K562 (cell line): ENCODE data around the gene RARRES2. TPM values are rescaled to one million over a fixed set of nuclear protein-coding genes. Genes with fewer than 3 reads are reported as not detected.

Source experiments
- EHMT2 ChIP-seq: fragments of 450-650 bp; IDR thresholded peaks from 2 replicates; pipeline ENCODE4 v1.6.1; 2018; ENCODE audit warnings: antibody characterized with exemption
- GATAD2B ChIP-seq: fragments of 450-650 bp; IDR thresholded peaks from 2 replicates; pipeline ENCODE4 v1.6.1; 2017; ENCODE audit warnings: mild to moderate bottlenecking, borderline replicate concordance
- MCM3 ChIP-seq: fragments of 450-650 bp; IDR thresholded peaks from 2 replicates; pipeline ENCODE4 v1.6.1; 2016
- NONO ChIP-seq, 2 experiments: fragments of 200-400 bp in 1 of 2; fragments of 450-650 bp in 1 of 2; formaldehyde crosslinking in 1 of 2; IDR thresholded peaks; 2 replicates each; pipeline ENCODE4 v1.6.1; 2017; ENCODE audit warnings: low read depth in 2 of 2, mild to moderate bottlenecking in 2 of 2, moderate library complexity in 2 of 2, low read length in 1 of 2
- RBM22 ChIP-seq: fragments of 200-400 bp; formaldehyde crosslinking; IDR thresholded peaks from 2 replicates; pipeline ENCODE4 v1.6.1; 2018; ENCODE audit warnings: low read length, low read depth; ENCODE audit not compliant: poor library complexity, severe bottlenecking
- SAP30 ChIP-seq: fragments of 200-600 bp; sonication (generic); IDR thresholded peaks from 2 replicates; pipeline ENCODE4 v1.6.1; 2012; ENCODE audit warnings: borderline replicate concordance, low read depth, mild to moderate bottlenecking, moderate library complexity, low read length, control low read depth, inconsistent platforms; ENCODE audit not compliant: insufficient read depth, poor library complexity, severe bottlenecking
- SIX5 ChIP-seq, 2 experiments: IDR thresholded peaks; 2 replicates each; pipeline ENCODE4 v1.6.1; 2011; ENCODE audit warnings: low read length in 2 of 2, borderline replicate concordance in 1 of 2, low read depth in 1 of 2, mild to moderate bottlenecking in 1 of 2, moderate library complexity in 1 of 2; ENCODE audit not compliant: insufficient read depth in 1 of 2
- SPI1 ChIP-seq: IDR thresholded peaks from 2 replicates; pipeline ENCODE4 v1.6.1; 2011; ENCODE audit warnings: low read depth, low read length, control low read depth, borderline replicate concordance
- SREBF1 ChIP-seq: fragments of 150-350 bp; IDR thresholded peaks from 2 replicates; pipeline ENCODE4 v1.6.1; 2014; ENCODE audit warnings: antibody characterized with exemption, low read depth, low read length, borderline replicate concordance
- TBP ChIP-seq: optimal IDR thresholded peaks from 2 replicates; pipeline ENCODE3; 2011; ENCODE audit warnings: low read depth, low read length, improper control_type of control experiment
- TEAD4 ChIP-seq, 2 experiments: sonication (generic) in 1 of 2; formaldehyde crosslinking in 1 of 2; IDR thresholded peaks; 2 replicates each; pipeline versions ENCODE4 v1.6.1 to v1.8.0; 2012 to 2022; ENCODE audit warnings: borderline replicate concordance in 1 of 2, inconsistent platforms in 1 of 2, low read length in 1 of 2, mild to moderate bottlenecking in 1 of 2, missing genetic modification reagents in 1 of 2
- ZNF263 ChIP-seq: sonication (generic); formaldehyde crosslinking; IDR thresholded peaks from 2 replicates; pipeline ENCODE4 v1.8.0; 2022; ENCODE audit warnings: mild to moderate bottlenecking, missing genetic modification reagents, borderline replicate concordance
- ZNF583 ChIP-seq: fragments of 250-450 bp; sonication (Bioruptor Pico); IDR thresholded peaks from 2 replicates; pipeline ENCODE4 v1.4.0; 2020
- ZNF766 ChIP-seq: fragments of 200-800 bp; sonication (Bioruptor generic); conservative IDR thresholded peaks from 2 replicates; pipeline ENCODE4 v1.6.1; 2016; ENCODE audit warnings: missing genetic modification characterization, missing compliant biosample characterization
- polyA plus RNA-seq, 8 experiments: library from polyadenylated mRNA; depleted of rRNA in 4 of 8; stranded (reverse) in 5 of 8; unstranded in 3 of 8; fragments of >200 nt; fragmentation: Nextera tagmentation in 2 of 8; fragmentation: Illumina TruSeq in 1 of 8; extraction: Ambion mirVana in 2 of 8; extraction: Trizol in 1 of 8; gene quantifications; 2 replicates each; pipeline versions ENCODE4 v1.2.1 to v1.2.3, GENCODE V29; 2011 to 2014; ENCODE audit warnings: inconsistent platforms in 1 of 8, missing spikeins in 1 of 8
- total RNA-seq, 7 experiments: library from RNA; depleted of rRNA in 6 of 7; stranded (reverse); fragments of >200 nt in 6 of 7; fragmentation: Illumina TruSeq in 2 of 7; extraction: Trizol in 2 of 7; gene quantifications; 2 replicates each; pipeline versions ENCODE4 v1.2.1 to v1.2.3, GENCODE V29; 2011 to 2021; ENCODE audit warnings: low replicate concordance in 1 of 7
- TF ChIP-seq, protein P1 (sequence below): fragments of 450-650 bp; IDR thresholded peaks from 2 replicates; pipeline ENCODE4 v1.7.0; 2016; ENCODE audit warnings: borderline replicate concordance
- TF ChIP-seq, protein P2 (sequence below): fragments of 250-450 bp; sonication (Bioruptor Pico); IDR thresholded peaks from 2 replicates; pipeline ENCODE4 v1.4.0; 2020; ENCODE audit warnings: mild to moderate bottlenecking, moderate library complexity
- TF ChIP-seq, protein P3 (sequence below): sonication (generic); formaldehyde crosslinking; IDR thresholded peaks from 2 replicates; pipeline ENCODE4 v1.8.0; 2022; ENCODE audit warnings: mild to moderate bottlenecking, missing genetic modification reagents
- TF ChIP-seq, protein P4 (sequence below): sonication (generic); formaldehyde crosslinking; IDR thresholded peaks from 2 replicates; pipeline ENCODE4 v1.8.0; 2022; ENCODE audit warnings: missing genetic modification reagents, mild to moderate bottlenecking, borderline replicate concordance
- TF ChIP-seq, protein P5 (sequence below): fragments of 450-650 bp; IDR thresholded peaks from 2 replicates; pipeline ENCODE4 v1.6.1; 2016

Gene RARRES2
- total and polyA plus RNA-seq, 9 of the 15 experiments (the other 6 are each of a cell fraction or from before 2014, with no cell fraction given) = 0.11 to 1.7 (median 0.23) TPM; not detected in 6

DNA sequence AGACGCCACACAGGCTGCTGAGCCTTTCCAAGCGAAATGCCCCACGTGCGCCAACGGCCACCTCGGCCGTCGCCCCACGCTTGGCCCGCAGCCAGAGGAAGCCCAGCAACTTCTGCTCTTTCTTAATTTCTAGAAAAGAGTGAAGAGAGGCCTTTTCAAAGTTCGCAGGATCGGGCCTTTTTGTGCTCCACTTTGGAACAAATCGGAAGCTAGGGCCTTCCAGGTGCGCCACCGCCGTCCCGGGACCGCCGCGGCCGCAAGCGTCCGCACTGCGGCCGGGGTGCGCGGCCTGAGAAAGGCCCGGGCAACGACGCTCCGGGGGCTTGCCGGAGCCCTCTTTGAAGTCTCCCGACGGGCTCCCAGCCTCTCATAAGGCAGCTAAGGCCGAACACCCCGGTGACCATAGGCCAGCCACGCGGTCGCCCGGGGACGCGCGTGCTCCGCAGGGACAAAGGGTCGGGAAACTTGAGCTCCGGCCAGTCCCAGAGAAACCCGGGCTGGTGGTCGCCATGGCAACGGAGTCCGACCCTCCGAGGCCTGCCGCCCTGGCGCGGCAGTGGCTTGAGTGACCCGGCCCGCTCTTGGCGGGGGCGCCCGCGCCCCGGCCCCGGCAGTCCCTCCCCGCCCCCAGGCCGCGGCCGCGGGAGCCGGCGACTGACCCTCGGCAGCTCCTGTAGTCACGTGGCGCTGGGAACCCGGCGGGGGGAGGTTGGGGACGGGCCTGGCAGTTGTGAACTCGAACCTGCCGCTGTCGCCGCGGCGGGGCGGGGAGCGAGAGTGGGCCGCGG lies 26.9 kb upstream of the RARRES2 start, which contains the start of gene REPIN1 (continued):
- TF ChIP-seq, protein P1, sequence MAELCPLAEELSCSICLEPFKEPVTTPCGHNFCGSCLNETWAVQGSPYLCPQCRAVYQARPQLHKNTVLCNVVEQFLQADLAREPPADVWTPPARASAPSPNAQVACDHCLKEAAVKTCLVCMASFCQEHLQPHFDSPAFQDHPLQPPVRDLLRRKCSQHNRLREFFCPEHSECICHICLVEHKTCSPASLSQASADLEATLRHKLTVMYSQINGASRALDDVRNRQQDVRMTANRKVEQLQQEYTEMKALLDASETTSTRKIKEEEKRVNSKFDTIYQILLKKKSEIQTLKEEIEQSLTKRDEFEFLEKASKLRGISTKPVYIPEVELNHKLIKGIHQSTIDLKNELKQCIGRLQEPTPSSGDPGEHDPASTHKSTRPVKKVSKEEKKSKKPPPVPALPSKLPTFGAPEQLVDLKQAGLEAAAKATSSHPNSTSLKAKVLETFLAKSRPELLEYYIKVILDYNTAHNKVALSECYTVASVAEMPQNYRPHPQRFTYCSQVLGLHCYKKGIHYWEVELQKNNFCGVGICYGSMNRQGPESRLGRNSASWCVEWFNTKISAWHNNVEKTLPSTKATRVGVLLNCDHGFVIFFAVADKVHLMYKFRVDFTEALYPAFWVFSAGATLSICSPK = no peak
- TF ChIP-seq SREBF1 = no peak
- peak; percentile 5 for TF ChIP-seq TEAD4 (IDR thresholded peaks at IDR 0.05; ENCODE audit: low read length)
- no peak for TF ChIP-seq TEAD4 (CRISPR knock-in tag; IDR thresholded peaks at IDR 0.05; ENCODE audit: borderline replicate concordance)
- no peak; the same call in none of the 2 replicates for TF ChIP-seq ZNF583
- TF ChIP-seq, protein P2, sequence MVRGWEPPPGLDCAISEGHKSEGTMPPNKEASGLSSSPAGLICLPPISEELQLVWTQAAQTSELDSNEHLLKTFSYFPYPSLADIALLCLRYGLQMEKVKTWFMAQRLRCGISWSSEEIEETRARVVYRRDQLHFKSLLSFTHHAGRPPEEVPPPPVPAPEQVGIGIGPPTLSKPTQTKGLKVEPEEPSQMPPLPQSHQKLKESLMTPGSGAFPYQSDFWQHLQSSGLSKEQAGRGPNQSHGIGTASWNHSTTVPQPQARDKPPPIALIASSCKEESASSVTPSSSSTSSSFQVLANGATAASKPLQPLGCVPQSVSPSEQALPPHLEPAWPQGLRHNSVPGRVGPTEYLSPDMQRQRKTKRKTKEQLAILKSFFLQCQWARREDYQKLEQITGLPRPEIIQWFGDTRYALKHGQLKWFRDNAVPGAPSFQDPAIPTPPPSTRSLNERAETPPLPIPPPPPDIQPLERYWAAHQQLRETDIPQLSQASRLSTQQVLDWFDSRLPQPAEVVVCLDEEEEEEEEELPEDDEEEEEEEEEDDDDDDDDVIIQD (CRISPR knock-in tag) = 0 out of 2 replicates have a peak, but pooled peaks have one; percentile 54
- TF ChIP-seq NONO (IDR thresholded peaks at IDR 0.05; ENCODE audit: low read depth in 2 of 2, low read length in 1 of 2) = peak; percentile 5 to 69; a peak in 1 of 4 replicates
- TF ChIP-seq, protein P3, sequence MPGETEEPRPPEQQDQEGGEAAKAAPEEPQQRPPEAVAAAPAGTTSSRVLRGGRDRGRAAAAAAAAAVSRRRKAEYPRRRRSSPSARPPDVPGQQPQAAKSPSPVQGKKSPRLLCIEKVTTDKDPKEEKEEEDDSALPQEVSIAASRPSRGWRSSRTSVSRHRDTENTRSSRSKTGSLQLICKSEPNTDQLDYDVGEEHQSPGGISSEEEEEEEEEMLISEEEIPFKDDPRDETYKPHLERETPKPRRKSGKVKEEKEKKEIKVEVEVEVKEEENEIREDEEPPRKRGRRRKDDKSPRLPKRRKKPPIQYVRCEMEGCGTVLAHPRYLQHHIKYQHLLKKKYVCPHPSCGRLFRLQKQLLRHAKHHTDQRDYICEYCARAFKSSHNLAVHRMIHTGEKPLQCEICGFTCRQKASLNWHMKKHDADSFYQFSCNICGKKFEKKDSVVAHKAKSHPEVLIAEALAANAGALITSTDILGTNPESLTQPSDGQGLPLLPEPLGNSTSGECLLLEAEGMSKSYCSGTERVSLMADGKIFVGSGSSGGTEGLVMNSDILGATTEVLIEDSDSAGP (CRISPR knock-in tag) = 0 out of 2 replicates have a peak, but pooled peaks have one; percentile 11
- peak; percentile 80 for TF ChIP-seq TBP
- peak; percentile 98 for TF ChIP-seq GATAD2B
- TF ChIP-seq SPI1 = no peak
- no peak for TF ChIP-seq EHMT2
- TF ChIP-seq, protein P4, sequence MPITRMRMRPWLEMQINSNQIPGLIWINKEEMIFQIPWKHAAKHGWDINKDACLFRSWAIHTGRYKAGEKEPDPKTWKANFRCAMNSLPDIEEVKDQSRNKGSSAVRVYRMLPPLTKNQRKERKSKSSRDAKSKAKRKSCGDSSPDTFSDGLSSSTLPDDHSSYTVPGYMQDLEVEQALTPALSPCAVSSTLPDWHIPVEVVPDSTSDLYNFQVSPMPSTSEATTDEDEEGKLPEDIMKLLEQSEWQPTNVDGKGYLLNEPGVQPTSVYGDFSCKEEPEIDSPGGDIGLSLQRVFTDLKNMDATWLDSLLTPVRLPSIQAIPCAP (CRISPR knock-in tag) = 0 out of 2 replicates have a peak, but pooled peaks have one; percentile 48
- no peak for TF ChIP-seq MCM3
- TF ChIP-seq, protein P5, sequence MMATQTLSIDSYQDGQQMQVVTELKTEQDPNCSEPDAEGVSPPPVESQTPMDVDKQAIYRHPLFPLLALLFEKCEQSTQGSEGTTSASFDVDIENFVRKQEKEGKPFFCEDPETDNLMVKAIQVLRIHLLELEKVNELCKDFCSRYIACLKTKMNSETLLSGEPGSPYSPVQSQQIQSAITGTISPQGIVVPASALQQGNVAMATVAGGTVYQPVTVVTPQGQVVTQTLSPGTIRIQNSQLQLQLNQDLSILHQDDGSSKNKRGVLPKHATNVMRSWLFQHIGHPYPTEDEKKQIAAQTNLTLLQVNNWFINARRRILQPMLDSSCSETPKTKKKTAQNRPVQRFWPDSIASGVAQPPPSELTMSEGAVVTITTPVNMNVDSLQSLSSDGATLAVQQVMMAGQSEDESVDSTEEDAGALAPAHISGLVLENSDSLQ = no peak
- TF ChIP-seq SAP30 = peak; percentile 28
- TF ChIP-seq SIX5 (IDR thresholded peaks at IDR 0.05; ENCODE audit: borderline replicate concordance in 1 of 2, insufficient read depth in 1 of 2, low read depth in 1 of 2, low read length in 2 of 2) = no peak; a peak in 1 of 4 replicates
- TF ChIP-seq ZNF766 = peak; percentile 84
- TF ChIP-seq ZNF263 (CRISPR knock-in tag) = 0 out of 2 replicates have a peak, but pooled peaks have one; percentile 65
- peak; percentile 90 for TF ChIP-seq RBM22
